ENCODE results near the gene RBM42. TPM values are rescaled to one million over a fixed set of nuclear protein-coding genes. Genes with fewer than 3 reads are reported as not detected.

RBM42 gene
- total and polyA plus RNA-seq, 9 of the 15 experiments (the other 6 are each of a cell fraction or from before 2014, with no cell fraction given): 5.7 to 149 (median 32.4) TPM

DNA sequence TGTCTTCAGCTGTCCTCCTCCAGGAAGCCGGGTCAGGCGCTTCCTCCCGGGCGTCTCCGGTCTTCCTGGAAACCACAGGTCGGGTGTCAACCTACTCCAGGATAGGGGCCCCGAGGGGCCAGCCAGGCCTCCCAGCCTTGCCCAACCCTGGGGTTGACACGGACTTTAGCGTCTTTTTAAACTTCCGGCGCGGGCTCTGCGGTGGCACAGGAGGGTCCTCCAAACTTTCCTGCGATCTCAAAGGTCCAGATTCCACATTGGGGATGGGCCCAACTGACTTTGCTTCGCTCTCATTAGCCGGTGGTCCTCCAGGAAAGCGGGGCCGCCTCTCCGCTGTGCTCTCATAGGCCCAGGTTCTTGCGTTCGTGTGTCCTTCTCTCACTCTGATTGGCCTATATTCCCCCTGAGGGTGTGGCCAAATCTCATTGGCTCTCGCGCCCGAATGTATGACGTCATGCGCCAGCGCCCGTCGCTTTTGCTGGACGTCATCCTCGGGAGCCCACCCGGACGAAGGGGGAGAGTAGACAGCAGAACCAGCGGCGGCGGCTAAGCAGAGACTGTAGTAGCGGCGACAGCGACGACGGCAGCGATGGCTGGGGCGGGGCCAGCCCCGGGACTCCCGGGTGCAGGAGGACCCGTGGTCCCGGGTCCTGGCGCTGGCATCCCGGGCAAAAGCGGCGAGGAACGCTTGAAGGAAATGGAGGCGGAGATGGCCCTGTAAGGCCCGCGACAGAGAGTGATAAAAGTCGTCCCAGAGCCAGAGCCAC, at the start of gene RBM42 (continued):
- TF ChIP-seq ZNF778 (CRISPR knock-in tag; IDR thresholded peaks at IDR 0.05) (no peak), RUNX1 (IDR thresholded peaks at IDR 0.05; ENCODE audit: low read depth) (0 out of 2 replicates have a peak, but pooled peaks have one; percentile 54), ILK (tag; IDR thresholded peaks at IDR 0.05; ENCODE audit: borderline replicate concordance, low read depth) (no peak), ZNF217 (CRISPR knock-in tag; IDR thresholded peaks at IDR 0.05) (no peak), RAD21 (CRISPR knock-in tag; conservative IDR thresholded peaks at IDR 0.05 in 1 of 2, IDR thresholded peaks at IDR 0.05 in 1 of 2) (no peak), FOSL1 (tag; conservative IDR thresholded peaks at IDR 0.05) (0 out of 2 replicates have a peak, but pooled peaks have one; percentile 29), CHCHD3 (CRISPR knock-in tag; IDR thresholded peaks at IDR 0.05) (no peak), TAF1 (IDR thresholded peaks at IDR 0.05; ENCODE audit: control insufficient read depth, extremely low read depth, insufficient read depth, low read length, severe bottlenecking) (peak; percentile 16), HMG20B (CRISPR knock-in tag; IDR thresholded peaks at IDR 0.05) (no peak), TCF7L2 (IDR thresholded peaks at IDR 0.05; ENCODE audit: low read depth, low read length) (no peak), RFX1 (IDR thresholded peaks at IDR 0.05) (no peak), ZNF408 (CRISPR knock-in tag; IDR thresholded peaks at IDR 0.05; ENCODE audit: low read depth) (no peak), EZH2 (IDR thresholded peaks at IDR 0.05; ENCODE audit: borderline replicate concordance, low read depth, low read length) (no peak), PCBP2 (IDR thresholded peaks at IDR 0.05; ENCODE audit: low read depth, low read length, poor library complexity, severe bottlenecking) (no peak), ZNF586 (CRISPR knock-in tag; conservative IDR thresholded peaks at IDR 0.05) (no peak), ARHGAP35 (IDR thresholded peaks at IDR 0.05; ENCODE audit: partially characterized antibody) (no peak), YY1 (IDR thresholded peaks at IDR 0.05; ENCODE audit: borderline replicate concordance in 1 of 3, control insufficient read depth in 1 of 3, extremely low read depth in 1 of 3, insufficient read depth in 3 of 3, insufficient read length in 1 of 3, insufficient replicate concordance in 2 of 3, low read depth in 1 of 3, low read length in 2 of 3) (peak in 1 of 3 experiments; percentile 1), STAT5A (IDR thresholded peaks at IDR 0.05; ENCODE audit: borderline replicate concordance, low read length) (no peak), ZNF347 (CRISPR knock-in tag; IDR thresholded peaks at IDR 0.05; ENCODE audit: low read depth) (no peak), ZKSCAN1 (IDR thresholded peaks at IDR 0.05; ENCODE audit: low read depth, low read length) (0 out of 2 replicates have a peak, but pooled peaks have one; percentile 70), SUPT5H (IDR thresholded peaks at IDR 0.05) (peak; percentile 81), ZNF507 (tag; conservative IDR thresholded peaks at IDR 0.05) (no peak), FOXK2 (conservative IDR thresholded peaks at IDR 0.05 in 1 of 2, IDR thresholded peaks at IDR 0.05 in 1 of 2; ENCODE audit: low read depth in 2 of 2) (peak; percentile 72 to 89; a peak in 3 of 4 replicates), CXXC5 (CRISPR knock-in tag; IDR thresholded peaks at IDR 0.05) (peak; percentile 97), ZNF431 (CRISPR knock-in tag; IDR thresholded peaks at IDR 0.05) (no peak), MAFG (tag; conservative IDR thresholded peaks at IDR 0.05) (no peak)
- TF ChIP-seq, protein P1, sequence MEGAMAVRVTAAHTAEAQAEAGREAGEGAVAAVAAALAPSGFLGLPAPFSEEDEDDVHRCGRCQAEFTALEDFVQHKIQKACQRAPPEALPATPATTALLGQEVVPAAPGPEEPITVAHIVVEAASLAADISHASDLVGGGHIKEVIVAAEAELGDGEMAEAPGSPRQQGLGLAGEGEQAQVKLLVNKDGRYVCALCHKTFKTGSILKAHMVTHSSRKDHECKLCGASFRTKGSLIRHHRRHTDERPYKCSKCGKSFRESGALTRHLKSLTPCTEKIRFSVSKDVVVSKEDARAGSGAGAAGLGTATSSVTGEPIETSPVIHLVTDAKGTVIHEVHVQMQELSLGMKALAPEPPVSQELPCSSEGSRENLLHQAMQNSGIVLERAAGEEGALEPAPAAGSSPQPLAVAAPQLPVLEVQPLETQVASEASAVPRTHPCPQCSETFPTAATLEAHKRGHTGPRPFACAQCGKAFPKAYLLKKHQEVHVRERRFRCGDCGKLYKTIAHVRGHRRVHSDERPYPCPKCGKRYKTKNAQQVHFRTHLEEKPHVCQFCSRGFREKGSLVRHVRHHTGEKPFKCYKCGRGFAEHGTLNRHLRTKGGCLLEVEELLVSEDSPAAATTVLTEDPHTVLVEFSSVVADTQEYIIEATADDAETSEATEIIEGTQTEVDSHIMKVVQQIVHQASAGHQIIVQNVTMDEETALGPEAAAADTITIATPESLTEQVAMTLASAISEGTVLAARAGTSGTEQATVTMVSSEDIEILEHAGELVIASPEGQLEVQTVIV (CRISPR knock-in tag; IDR thresholded peaks at IDR 0.05; ENCODE audit: borderline replicate concordance): no peak

All from K562 (cell line).